SK-N-SH (cell line): ENCODE results near the gene ESF1. TPM values are rescaled to one million over a fixed set of nuclear protein-coding genes. Genes with fewer than 3 reads are reported as not detected.

ENCODE experiments used
- CTCF ChIA-PET: fragments of 300-600, 350-600 bp; formaldehyde crosslinking; extraction: SDS; loops from one replicate; lab custom pipeline; 2021; lab: Yijun Ruan, JAX
- POLR2A ChIA-PET: fragments of 350-600 bp; sonication (Branson Sonifier 250); formaldehyde crosslinking; extraction: SDS; loops from one replicate; lab custom pipeline; 2020; ENCODE audit warnings: antibody characterized with exemption, inconsistent platforms; lab: Yijun Ruan, JAX
- DNase-seq: peaks from one replicate; pipeline ENCODE4 v3.0.0; 2012
- H2AFZ ChIP-seq: fragments of 200-600 bp; sonication (generic); 2 replicates; pipeline ENCODE4 v1.8.1; 2016; ENCODE audit warnings: antibody characterized with exemption, mild to moderate bottlenecking, low read depth
- H3F3A ChIP-seq: fragments of 200-600 bp; sonication (generic); replicated peaks from 2 replicates; pipeline ENCODE3; 2016; ENCODE audit warnings: antibody characterized with exemption, mild to moderate bottlenecking; ENCODE audit not compliant: insufficient read depth
- H3K27ac ChIP-seq, 2 experiments: fragments of 200-500 bp in 1 of 2; fragments of 200-600 bp in 1 of 2; sonication (Bioruptor generic) in 1 of 2; sonication (generic), shearing (Covaris generic) in 1 of 2; 2 replicates each; pipeline versions ENCODE4 v1.5.1 to v1.6.1; 2014 to 2016; ENCODE audit warnings: low read depth in 2 of 2, inconsistent platforms in 1 of 2, low read length in 1 of 2, mild to moderate bottlenecking in 1 of 2, mixed read lengths in 1 of 2
- H3K27me3 ChIP-seq: fragments of 200-600 bp; sonication (generic), shearing (Covaris generic); 2 replicates; pipeline ENCODE4 v1.6.1; 2016; ENCODE audit warnings: mixed run types; ENCODE audit not compliant: insufficient read depth
- H3K36me3 ChIP-seq, 2 experiments: fragments of 200-500 bp in 1 of 2; fragments of 200-600 bp in 1 of 2; sonication (Bioruptor generic) in 1 of 2; sonication (generic) in 1 of 2; replicated peaks in 1 of 2; 2 replicates each; pipeline versions ENCODE3 to v1.5.1; 2014 to 2016; ENCODE audit warnings: low read length in 1 of 2, mild to moderate bottlenecking in 1 of 2; ENCODE audit not compliant: insufficient read depth in 2 of 2, control insufficient read depth in 1 of 2
- H3K4me1 ChIP-seq, 2 experiments: fragments of 200-500 bp in 1 of 2; fragments of 200-600 bp in 1 of 2; sonication (Bioruptor generic) in 1 of 2; sonication (generic), shearing (Covaris generic) in 1 of 2; 2 replicates each; pipeline versions ENCODE4 v1.5.1 to v1.6.1; 2014 to 2016; ENCODE audit warnings: low read depth in 1 of 2, low read length in 1 of 2, mixed run types in 1 of 2; ENCODE audit not compliant: insufficient read depth in 2 of 2, control insufficient read depth in 1 of 2
- H3K4me2 ChIP-seq: fragments of 200-600 bp; sonication (generic), shearing (Covaris generic); 2 replicates; pipeline ENCODE4 v1.6.1; 2017; ENCODE audit warnings: mixed run types
- H3K4me3 ChIP-seq, 2 experiments: fragments of 200-500 bp in 1 of 2; fragments of 200-600 bp in 1 of 2; sonication (Bioruptor generic) in 1 of 2; sonication (generic), shearing (Covaris generic) in 1 of 2; 2 replicates each; pipeline versions ENCODE4 v1.5.1 to v1.8.1; 2014 to 2016; ENCODE audit warnings: low read depth in 2 of 2, inconsistent platforms in 1 of 2, low read length in 1 of 2, mild to moderate bottlenecking in 1 of 2, mixed read lengths in 1 of 2, moderate library complexity in 1 of 2
- H3K79me2 ChIP-seq: fragments of 200-600 bp; sonication (generic); 2 replicates; pipeline ENCODE4 v1.8.1; 2017; ENCODE audit warnings: mild to moderate bottlenecking; ENCODE audit not compliant: insufficient read depth
- H3K9ac ChIP-seq: fragments of 200-600 bp; sonication (generic); 2 replicates; pipeline ENCODE4 v1.6.1; 2017; ENCODE audit warnings: mixed run types
- H3K9me2 ChIP-seq: fragments of 200-600 bp; sonication (generic); 2 replicates; pipeline ENCODE4 v1.6.1; 2017; ENCODE audit warnings: mixed run types
- H3K9me3 ChIP-seq: fragments of 200-600 bp; sonication (generic); 2 replicates; pipeline ENCODE4 v1.6.1; 2017; ENCODE audit warnings: mixed run types, mild to moderate bottlenecking, moderate library complexity
- H4K20me1 ChIP-seq: fragments of 200-600 bp; sonication (generic); 2 replicates; pipeline ENCODE4 v1.6.1; 2017; ENCODE audit warnings: mild to moderate bottlenecking, mixed run types; ENCODE audit not compliant: insufficient read depth
- CTCF ChIP-seq: fragments of 200-600 bp; sonication (generic); IDR thresholded peaks from 2 replicates; pipeline ENCODE4 v1.6.1; 2017; ENCODE audit warnings: antibody characterized with exemption, mild to moderate bottlenecking, moderate library complexity
- FOXM1 ChIP-seq: IDR thresholded peaks from 2 replicates; pipeline ENCODE4 v1.4.0; 2012; ENCODE audit warnings: low read depth, mild to moderate bottlenecking
- GABPA ChIP-seq: IDR thresholded peaks from 2 replicates; pipeline ENCODE4 v1.4.0; 2012; ENCODE audit warnings: low read depth, mild to moderate bottlenecking
- GATA2 ChIP-seq: sonication (generic); formaldehyde crosslinking; IDR thresholded peaks from 2 replicates; pipeline ENCODE4 v1.5.0; 2020; ENCODE audit warnings: mild to moderate bottlenecking, missing genetic modification reagents
- MEF2A ChIP-seq: IDR thresholded peaks from 2 replicates; pipeline ENCODE4 v1.4.0; 2012; ENCODE audit warnings: low read depth, borderline replicate concordance
- MXI1 ChIP-seq: IDR thresholded peaks from 2 replicates; pipeline ENCODE4 v1.6.1; 2012; ENCODE audit warnings: mild to moderate bottlenecking, low read depth, low read length, improper control_type of control experiment
- NRF1 ChIP-seq: IDR thresholded peaks from 2 replicates; pipeline ENCODE4 v1.6.1; 2012; ENCODE audit warnings: low read depth, mild to moderate bottlenecking, low read length
- POLR2AphosphoS5 ChIP-seq: IDR thresholded peaks from 2 replicates; pipeline ENCODE4 v1.6.1; 2012; ENCODE audit warnings: low read depth, low read length
- RAD21 ChIP-seq: IDR thresholded peaks from 2 replicates; pipeline ENCODE4 v1.6.1; 2012; ENCODE audit warnings: mild to moderate bottlenecking, low read length
- RCOR1 ChIP-seq: fragments of 150-350 bp; IDR thresholded peaks from 2 replicates; pipeline ENCODE4 v1.6.1; 2017; ENCODE audit warnings: antibody characterized with exemption, low read length
- REST ChIP-seq: IDR thresholded peaks from 2 replicates; pipeline ENCODE4 v1.6.1; 2012; ENCODE audit warnings: mild to moderate bottlenecking, low read depth, low read length, moderate library complexity
- SIN3A ChIP-seq: IDR thresholded peaks from 2 replicates; pipeline ENCODE4 v1.6.1; 2012; ENCODE audit warnings: low read depth, mild to moderate bottlenecking, low read length, moderate library complexity, borderline replicate concordance
- SMC3 ChIP-seq: IDR thresholded peaks from 2 replicates; pipeline ENCODE4 v1.6.1; 2012; ENCODE audit warnings: low read depth, low read length, improper control_type of control experiment
- TAF1 ChIP-seq: IDR thresholded peaks from 2 replicates; pipeline ENCODE4 v1.6.1; 2012; ENCODE audit warnings: low read depth, mild to moderate bottlenecking, low read length, moderate library complexity, borderline replicate concordance
- TEAD4 ChIP-seq: IDR thresholded peaks from 2 replicates; pipeline ENCODE4 v1.4.0; 2012; ENCODE audit warnings: mild to moderate bottlenecking, borderline replicate concordance; ENCODE audit not compliant: insufficient read depth
- USF2 ChIP-seq: fragments of 150-350 bp; IDR thresholded peaks from 2 replicates; pipeline ENCODE4 v1.6.1; 2017; ENCODE audit warnings: antibody characterized with exemption, low read length, low read depth, borderline replicate concordance
- ZBTB33 ChIP-seq: IDR thresholded peaks from 2 replicates; pipeline ENCODE4 v1.4.0; 2012; ENCODE audit warnings: low read depth, borderline replicate concordance
- WGBS: methylation state at CpG from one replicate; pipeline ENCODE4 v1.1.6; 2017; ENCODE audit warnings: low lambda C conversion rate; 5-methylcytosine and 5-hydroxymethylcytosine counted together
- polyA plus RNA-seq, 3 experiments: library from polyadenylated mRNA; depleted of rRNA; stranded (reverse); fragments of >200 nt; gene quantifications; 2 replicates each; pipeline ENCODE4 v1.2.3, GENCODE V29; 2012
- TF ChIP-seq, protein P1 (sequence below): IDR thresholded peaks from 2 replicates; pipeline ENCODE4; 2012
- TF ChIP-seq, protein P2 (sequence below): IDR thresholded peaks from 2 replicates; pipeline ENCODE4 v1.4.0; 2012; ENCODE audit warnings: low read depth

Gene ESF1
- polyA plus RNA-seq, 1 of the 3 experiments (the other 2 are of a cell fraction) = 1.4 TPM

GRCh38 chr20:13685623-13686022 lies 99.1 kb downstream of the ESF1 start (continued):
- TF ChIP-seq REST = no peak
- TF ChIP-seq, protein P1, sequence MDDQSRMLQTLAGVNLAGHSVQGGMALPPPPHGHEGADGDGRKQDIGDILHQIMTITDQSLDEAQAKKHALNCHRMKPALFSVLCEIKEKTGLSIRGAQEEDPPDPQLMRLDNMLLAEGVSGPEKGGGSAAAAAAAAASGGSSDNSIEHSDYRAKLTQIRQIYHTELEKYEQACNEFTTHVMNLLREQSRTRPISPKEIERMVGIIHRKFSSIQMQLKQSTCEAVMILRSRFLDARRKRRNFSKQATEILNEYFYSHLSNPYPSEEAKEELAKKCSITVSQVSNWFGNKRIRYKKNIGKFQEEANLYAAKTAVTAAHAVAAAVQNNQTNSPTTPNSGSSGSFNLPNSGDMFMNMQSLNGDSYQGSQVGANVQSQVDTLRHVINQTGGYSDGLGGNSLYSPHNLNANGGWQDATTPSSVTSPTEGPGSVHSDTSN = no peak
- no peak for TF ChIP-seq RAD21
- no peak for TF ChIP-seq ZBTB33

GRCh38 chr20:13684566-13685222 lies 100.0 kb downstream of the ESF1 start:
- no peaks in the 10 kb centered on the region for H3K36me3 ChIP-seq
- H3K79me2 ChIP-seq = no peaks in the 10 kb centered on the region
- no peak for DNase-seq
- no peak overlapping the region for H2AFZ ChIP-seq
- ChIA-PET CTCF (no interaction called here), POLR2A (no interaction called here)
- no peaks in the 10 kb centered on the region for H3K4me1 ChIP-seq
- no peak overlapping the region for H3K4me2 ChIP-seq
- no peak overlapping the region for H3K27ac ChIP-seq
- no peaks in the 10 kb centered on the region for H3K9me3 ChIP-seq
- 63% methylated on average over 4 of the region's 5 CpGs for WGBS
- H3K4me3 ChIP-seq = no peak overlapping the region
- H4K20me1 ChIP-seq = no peaks in the 10 kb centered on the region
- H3K9ac ChIP-seq = no peak overlapping the region
- H3K9me2 ChIP-seq = no peaks in the 10 kb centered on the region
- H3F3A ChIP-seq = no peaks in the 10 kb centered on the region
- H3K27me3 ChIP-seq = no peaks in the 10 kb centered on the region
- TF ChIP-seq CTCF (no peak), FOXM1 (no peak), SIN3A (no peak), MXI1 (no peak), ZBTB33 (no peak), SMC3 (no peak), TEAD4 (no peak), RCOR1 (no peak), USF2 (no peak), GATA2 (CRISPR knock-in tag) (no peak), NRF1 (no peak), GABPA (no peak), TAF1 (no peak), MEF2A (no peak), POLR2AphosphoS5 (no peak)
- TF ChIP-seq, protein P2, sequence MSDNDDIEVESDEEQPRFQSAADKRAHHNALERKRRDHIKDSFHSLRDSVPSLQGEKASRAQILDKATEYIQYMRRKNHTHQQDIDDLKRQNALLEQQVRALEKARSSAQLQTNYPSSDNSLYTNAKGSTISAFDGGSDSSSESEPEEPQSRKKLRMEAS = no peak
